DMS53 treated with DMSO at 0.1 percent for 48 hours (cell line): ENCODE measurements around the gene VWA2.

Source experiments
- DNase-seq: peaks from one replicate; lab custom pipeline; 2025; ENCODE audit not compliant: unreplicated experiment; lab: John Stamatoyannopoulos, UW

Gene VWA2

GRCh38 chr10:114274616-114275453, 35.8 kb downstream of the VWA2 start:
- DNase-seq = no peak

GRCh38 chr10:114276066-114276465, 37.0 kb downstream of the VWA2 start:
- DNase-seq = no peak

GRCh38 chr10:114276671-114277070, 37.6 kb downstream of the VWA2 start:
- no peak for DNase-seq

GRCh38 chr10:114278140-114278883, 39.3 kb downstream of the VWA2 start:
- no peak for DNase-seq

GRCh38 chr10:114278884-114279191, 39.8 kb downstream of the VWA2 start:
- no peak for DNase-seq

GRCh38 chr10:114279289-114279688, 40.2 kb downstream of the VWA2 start:
- DNase-seq = no peak

GRCh38 chr10:114279901-114280644, 41.0 kb downstream of the VWA2 start:
- DNase-seq = no peak

- DNase-seq = no peak
These were observed 42.0 kb downstream of the VWA2 start for GRCh38 chr10:114281006-114281405.

- DNase-seq = no peak
These were observed 42.4 kb downstream of the VWA2 start for GRCh38 chr10:114281461-114281860.

GRCh38 chr10:114282526-114282925, 43.5 kb downstream of the VWA2 start:
- DNase-seq = no peak

- DNase-seq = no peak
These were observed 44.0 kb downstream of the VWA2 start for GRCh38 chr10:114283091-114283490.

- DNase-seq = no peak
These were observed 44.6 kb downstream of the VWA2 start for GRCh38 chr10:114283535-114284234.

GRCh38 chr10:114284346-114285071, 45.5 kb downstream of the VWA2 start:
- no peak for DNase-seq

GRCh38 chr10:114285961-114286441, 46.9 kb downstream of the VWA2 start:
- no peak for DNase-seq

GRCh38 chr10:114286921-114287320, 47.9 kb downstream of the VWA2 start:
- no peak for DNase-seq

- no peak for DNase-seq
These were observed 49.5 kb downstream of the VWA2 start for GRCh38 chr10:114288424-114289095.

GRCh38 chr10:114289096-114289436, 50.0 kb downstream of the VWA2 start:
- no peak for DNase-seq

- DNase-seq = no peak
These were observed 51.0 kb downstream of the VWA2 start for GRCh38 chr10:114290038-114290437.

- no peak for DNase-seq
These were observed 52.0 kb downstream of the VWA2 start for GRCh38 chr10:114291076-114291475.

GRCh38 chr10:114291516-114291915, 52.5 kb downstream of the VWA2 start:
- no peak for DNase-seq
